Activated T-cell treated with anti-CD3 and anti-CD28 coated beads, Interleukin-2, amount 50 U/mL, for 72 hours (primary cell): Measurements from ENCODE around the gene KRT14. TPM values are rescaled to one million over a fixed set of nuclear protein-coding genes. Genes with fewer than 3 reads are reported as not detected.
A peak's percentile ranks its signal among the peaks of the same experiment; 100 is the strongest.

ENCODE experiments used
- ATAC-seq, 2 donors: fragments of 150-1000 bp; cut with Tn5 transposase; replicated peaks in 1 of 2; 2 replicates each; pipeline ENCODE4 v1.10.0; 2021; ENCODE audit warnings: moderate library complexity in 2 of 2, mild to moderate bottlenecking in 1 of 2
- DNase-seq, 2 donors: peaks; one replicate each; pipeline ENCODE4 v3.0.0; 2021 to 2022; ENCODE audit warnings: mixed read lengths in 1 of 2
- H3K27ac Mint-ChIP-seq: one replicate; pipeline ENCODE4 v1.8.0; 2022; ENCODE audit warnings: mild to moderate bottlenecking, moderate library complexity, mixed read lengths
- H3K27me3 Mint-ChIP-seq: one replicate; pipeline ENCODE4 v1.8.0; 2022; ENCODE audit warnings: low read depth, mixed read lengths
- H3K36me3 Mint-ChIP-seq, 2 donors: one replicate each; pipeline ENCODE4 v1.8.0; 2022; ENCODE audit warnings: mixed read lengths in 2 of 2, mild to moderate bottlenecking in 1 of 2; ENCODE audit not compliant: insufficient read depth in 2 of 2
- H3K4me1 Mint-ChIP-seq: one replicate; pipeline ENCODE4 v1.8.0; 2022; ENCODE audit warnings: low read depth, mixed read lengths
- H3K4me3 Mint-ChIP-seq, 2 donors: one replicate each; pipeline ENCODE4 v1.8.0; 2022; ENCODE audit warnings: mild to moderate bottlenecking in 2 of 2, mixed read lengths in 2 of 2, moderate library complexity in 2 of 2
- H3K9me3 Mint-ChIP-seq, 2 donors: one replicate each; pipeline ENCODE4 v1.8.0; 2022; ENCODE audit warnings: mixed read lengths in 2 of 2
- total RNA-seq, 2 donors: library from RNA; stranded (reverse); gene quantifications; one replicate each; pipeline ENCODE4 v1.2.3, GENCODE V29; 2022

The KRT14 gene
- total RNA-seq, 2 donors from 2014 or later = not detected

DNA sequence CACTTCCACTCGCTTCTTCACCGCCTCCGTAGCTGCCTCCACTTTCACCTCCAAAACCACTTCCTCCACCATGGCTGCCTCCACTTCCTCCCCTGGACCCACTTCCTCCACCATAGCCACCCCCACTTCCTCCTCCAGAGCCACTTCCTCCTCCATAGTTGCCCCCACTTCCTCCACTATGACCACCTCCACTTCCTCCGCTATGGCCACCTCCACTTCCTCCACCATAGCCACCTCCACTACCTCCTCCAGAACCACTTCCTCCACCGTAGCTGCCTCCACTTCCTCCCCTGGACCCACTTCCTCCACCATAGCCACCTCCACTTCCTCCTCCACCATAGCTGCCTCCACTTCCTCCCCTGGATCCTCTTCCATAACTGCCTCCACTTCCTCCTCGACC is 19.4 kb downstream of the KRT14 start:
- peaks cover 1 to 6% of the 10 kb centered on the region in 2 donors for H3K9me3 Mint-ChIP-seq
- ATAC-seq = no peak
- peaks cover 38% of the 10 kb centered on the region for H3K27me3 Mint-ChIP-seq
- H3K4me1 Mint-ChIP-seq = peaks cover 19% of the 10 kb centered on the region
- H3K36me3 Mint-ChIP-seq = no peaks in the 10 kb centered on the region
- H3K4me3 Mint-ChIP-seq = no peak overlapping the region
- no peak overlapping the region for H3K27ac Mint-ChIP-seq
- DNase-seq = no peak

DNA sequence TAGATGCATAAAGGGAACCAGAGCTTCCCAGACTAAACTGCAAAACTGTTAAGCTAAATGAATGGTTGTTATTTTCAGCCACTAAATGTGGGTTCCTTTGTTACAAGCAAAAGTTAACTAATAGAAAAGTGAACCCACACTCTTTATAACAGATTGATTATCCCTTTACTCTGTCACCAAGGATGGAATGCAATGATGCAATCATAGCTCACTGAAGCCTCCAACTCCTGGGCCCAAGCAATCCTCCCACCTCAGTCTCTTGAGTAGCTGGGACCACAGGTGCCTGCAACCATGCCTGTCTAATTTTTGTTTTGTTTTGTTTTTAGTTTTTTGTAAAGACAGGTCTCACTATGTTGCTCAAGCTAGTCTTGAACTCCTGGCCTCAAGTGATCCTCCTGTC is 21.4 kb downstream of the KRT14 start:
- Mint-ChIP-seq H3K4me1 (peaks cover 19% of the 10 kb centered on the region), H3K36me3 (no peaks in the 10 kb centered on the region), H3K9me3 (peaks cover 1 to 6% of the 10 kb centered on the region in 2 donors), H3K27me3 (peaks cover 27% of the 10 kb centered on the region), H3K4me3 (no peak overlapping the region), H3K27ac (no peak overlapping the region)
- DNase-seq (no peak), ATAC-seq (no peak)

DNA sequence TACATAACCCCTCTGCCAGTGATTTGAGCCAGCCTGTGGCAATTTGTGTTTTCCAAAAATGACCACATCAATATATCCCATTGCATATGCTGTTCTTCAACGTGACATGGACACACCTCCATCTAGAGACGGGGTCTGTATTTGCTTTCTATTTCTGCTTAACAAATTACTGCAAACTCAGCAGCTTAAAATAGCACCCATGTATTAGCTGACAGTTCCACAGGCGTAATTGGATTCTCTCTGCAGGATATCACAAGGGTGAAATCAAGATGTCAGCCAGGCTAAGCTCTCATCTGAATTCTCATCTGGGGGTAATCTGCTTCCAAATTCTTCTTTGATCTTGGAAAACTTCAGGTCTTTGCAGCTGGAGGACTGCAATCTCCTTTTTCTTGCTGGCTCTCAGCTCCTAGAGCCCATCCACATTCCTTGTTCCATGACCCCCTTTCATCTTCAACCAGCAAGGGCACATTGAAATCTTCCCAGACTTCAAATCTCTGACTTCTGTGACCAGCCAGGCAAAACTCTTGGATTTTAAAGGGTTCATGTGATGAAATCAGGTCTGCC is 23.0 kb downstream of the KRT14 start:
- no peak overlapping the region for H3K4me3 Mint-ChIP-seq
- no peak overlapping the region for H3K27ac Mint-ChIP-seq
- H3K27me3 Mint-ChIP-seq = peaks cover 27% of the 10 kb centered on the region
- no peaks in the 10 kb centered on the region for H3K36me3 Mint-ChIP-seq
- DNase-seq (no peak), ATAC-seq (no peak)
- peaks cover 19% of the 10 kb centered on the region for H3K4me1 Mint-ChIP-seq
- peaks cover 1 to 6% of the 10 kb centered on the region in 2 donors for H3K9me3 Mint-ChIP-seq

DNA sequence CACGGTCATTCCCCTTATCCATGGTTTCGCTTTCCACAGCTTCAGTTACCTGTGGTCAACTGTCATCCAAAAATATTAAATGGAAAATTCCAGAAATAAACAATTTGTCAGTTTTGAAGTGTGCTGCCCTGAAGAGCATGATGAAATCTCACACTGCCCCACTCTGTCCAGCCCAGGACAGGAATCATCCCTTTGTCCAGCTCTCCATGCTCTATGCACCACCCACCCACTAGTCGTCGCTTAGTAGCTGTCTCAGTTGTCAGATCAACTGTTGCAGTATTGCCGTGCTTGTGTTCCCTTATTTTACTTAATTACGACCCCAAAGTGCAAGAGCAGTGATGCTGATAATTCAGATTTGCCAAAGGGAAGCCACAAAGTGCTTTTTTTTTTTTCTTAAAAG is 25.1 kb downstream of the KRT14 start:
- Mint-ChIP-seq H3K36me3 (no peaks in the 10 kb centered on the region), H3K27me3 (peaks cover 44% of the 10 kb centered on the region)

DNA sequence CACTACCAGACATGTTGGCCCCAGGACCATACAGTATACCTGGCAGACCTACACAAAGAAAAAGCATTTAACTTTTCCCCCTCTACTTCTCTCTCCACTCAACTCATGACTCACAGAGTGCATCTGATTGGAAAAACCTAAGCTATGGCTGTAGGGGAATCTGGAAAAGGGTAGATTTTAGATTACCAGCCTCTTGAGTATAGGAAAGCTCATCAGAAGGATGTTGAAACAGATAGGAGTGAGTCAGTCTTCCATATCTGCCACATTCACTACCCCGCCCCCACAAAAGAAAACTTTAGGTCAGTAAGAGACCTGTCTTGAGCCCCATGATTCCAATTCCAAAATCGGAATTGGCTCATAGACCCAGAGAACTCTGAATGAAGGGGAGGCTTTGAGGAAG is 27.1 kb downstream of the KRT14 start:
- Mint-ChIP-seq H3K4me1 (no peaks in the 10 kb centered on the region), H3K36me3 (no peaks in the 10 kb centered on the region), H3K9me3 (no peaks in the 10 kb centered on the region), H3K4me3 (no peak overlapping the region), H3K27me3 (peaks cover 52% of the 10 kb centered on the region), H3K27ac (no peak overlapping the region)
- DNase-seq = no peak
- ATAC-seq = no peak

More for the DNA sequence above, 25.1 kb downstream of the KRT14 start:
- H3K4me1 Mint-ChIP-seq = peaks cover 5% of the 10 kb centered on the region
- H3K4me3 Mint-ChIP-seq = no peak overlapping the region
- no peaks in the 10 kb centered on the region for H3K9me3 Mint-ChIP-seq
- no peak overlapping the region for H3K27ac Mint-ChIP-seq
- no peak for DNase-seq
- no peak for ATAC-seq

DNA sequence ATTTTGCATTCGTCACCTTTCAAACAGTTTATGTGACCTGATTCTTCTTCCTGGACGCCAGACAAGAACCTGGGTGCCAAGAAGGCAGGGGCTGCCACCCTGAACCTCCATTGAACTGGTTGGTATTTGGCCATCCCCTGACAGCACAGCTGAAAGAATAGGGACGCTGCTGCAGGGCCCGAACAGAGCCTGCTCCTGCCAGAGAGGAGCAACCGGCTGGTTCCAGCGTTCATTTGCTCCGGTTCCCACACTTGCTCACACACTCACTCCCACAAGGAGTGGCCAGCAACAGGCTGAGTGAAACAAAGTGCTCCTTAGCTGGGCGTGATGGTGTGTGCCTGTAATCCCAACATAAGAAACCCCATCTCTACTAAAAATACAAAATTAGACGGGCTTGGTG is 29.8 kb downstream of the KRT14 start:
- H3K9me3 Mint-ChIP-seq = no peaks in the 10 kb centered on the region
- ATAC-seq (no peak), DNase-seq (no peak)
- no peak overlapping the region for H3K27ac Mint-ChIP-seq
- peaks cover 10% of the 10 kb centered on the region for H3K4me1 Mint-ChIP-seq
- peaks cover 64% of the 10 kb centered on the region for H3K27me3 Mint-ChIP-seq
- H3K36me3 Mint-ChIP-seq = no peaks in the 10 kb centered on the region
- no peak overlapping the region for H3K4me3 Mint-ChIP-seq

DNA sequence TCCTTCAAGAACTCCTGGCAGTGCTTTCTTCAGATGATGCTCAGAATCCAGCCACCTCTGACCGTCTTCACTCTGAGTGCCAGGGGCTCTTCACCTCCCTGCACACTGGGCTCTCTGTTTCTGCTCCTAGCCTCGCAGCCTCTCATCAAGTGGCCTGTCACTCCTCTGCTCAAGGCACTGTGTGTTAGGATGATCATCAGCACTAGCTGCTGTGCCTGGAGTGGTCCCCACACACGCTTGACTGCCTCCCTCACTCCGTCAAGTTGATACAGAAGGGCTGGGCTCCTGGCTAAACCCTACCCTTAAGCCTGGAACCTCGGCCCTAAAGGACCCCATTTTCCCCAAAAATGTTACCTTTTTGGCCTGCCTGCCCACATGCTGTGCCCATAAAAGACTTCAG is 30.4 kb downstream of the KRT14 start:
- Mint-ChIP-seq H3K36me3 (no peaks in the 10 kb centered on the region), H3K4me3 (no peak overlapping the region), H3K27me3 (peaks cover 70% of the 10 kb centered on the region), H3K9me3 (no peaks in the 10 kb centered on the region), H3K27ac (no peak overlapping the region), H3K4me1 (peaks cover 10% of the 10 kb centered on the region)
- ATAC-seq (no peak), DNase-seq (no peak)

DNA sequence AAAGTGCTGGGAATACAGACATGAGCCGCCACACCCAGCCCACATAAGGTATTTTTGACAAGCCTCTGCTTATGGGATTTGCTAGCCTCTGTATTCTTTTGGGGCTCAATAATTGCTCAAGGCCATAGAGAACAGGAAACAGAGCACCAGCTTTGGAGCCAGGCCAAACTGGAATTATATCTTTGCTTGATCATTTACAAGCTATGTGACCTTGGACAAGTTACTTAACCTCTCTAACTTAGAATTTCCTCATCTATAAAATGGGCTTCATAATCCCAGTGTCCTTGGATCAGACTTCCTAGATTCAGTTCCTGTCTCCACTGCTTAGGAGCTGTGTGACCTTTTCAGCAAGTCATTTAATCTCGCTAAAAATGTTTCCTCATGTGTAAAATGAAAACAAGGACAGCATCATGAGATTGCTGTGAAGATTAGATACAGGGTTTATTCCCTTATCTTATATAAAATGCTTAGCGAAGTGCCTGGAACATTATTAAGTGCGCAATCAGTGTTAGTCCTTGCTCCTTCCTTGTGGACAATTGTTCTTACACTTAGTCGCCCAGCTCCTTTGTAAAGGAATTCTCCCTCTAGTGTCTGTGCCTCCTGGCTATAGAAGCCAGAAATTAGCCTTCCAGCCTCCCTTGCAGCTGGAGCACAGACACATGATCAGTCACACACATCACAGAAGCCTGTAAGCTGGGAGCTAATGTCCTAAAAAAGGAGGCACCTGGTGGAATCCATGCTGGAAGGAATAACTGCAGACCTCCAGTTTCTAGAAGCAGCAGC is 31.4 kb downstream of the KRT14 start:
- no peak for DNase-seq
- peaks cover 10% of the 10 kb centered on the region for H3K4me1 Mint-ChIP-seq
- H3K9me3 Mint-ChIP-seq = no peaks in the 10 kb centered on the region
- no peaks in the 10 kb centered on the region for H3K36me3 Mint-ChIP-seq
- no peak for ATAC-seq
- no peak overlapping the region for H3K4me3 Mint-ChIP-seq
- no peak overlapping the region for H3K27ac Mint-ChIP-seq
- peaks cover 65% of the 10 kb centered on the region for H3K27me3 Mint-ChIP-seq

DNA sequence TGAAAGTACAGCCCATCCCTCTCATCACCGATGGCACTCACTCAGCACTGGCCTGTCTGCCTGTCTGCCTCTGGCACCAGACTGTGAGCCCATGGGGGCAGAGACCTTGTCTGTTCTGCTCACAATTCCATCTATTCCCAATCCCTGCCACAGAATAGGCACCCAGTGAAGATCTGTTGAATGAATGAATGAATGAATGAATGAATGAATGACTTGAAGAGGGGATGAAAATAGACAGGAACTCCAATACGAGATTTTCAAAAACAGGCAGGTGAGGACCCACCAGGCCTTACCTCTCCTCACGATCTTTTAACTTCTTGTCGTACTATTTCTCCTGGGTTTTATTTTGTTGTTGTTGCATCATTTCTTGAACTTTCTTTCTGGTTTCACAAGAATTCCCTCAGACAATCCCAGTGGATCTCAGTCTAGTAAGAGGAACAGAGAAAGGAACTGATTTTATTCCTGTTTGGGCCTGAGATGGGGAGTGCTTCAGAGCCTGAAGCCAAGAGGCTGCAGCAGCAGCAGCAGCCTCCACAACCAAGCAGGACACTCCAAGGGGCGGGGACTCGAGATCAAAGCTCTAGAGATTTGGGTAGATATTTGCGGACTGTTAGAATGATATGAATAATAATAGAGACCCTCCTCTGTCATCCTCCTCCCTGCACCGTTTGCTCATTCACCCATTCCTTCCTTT is 32.6 kb downstream of the KRT14 start:
- ATAC-seq = no peak
- peak overlapping the region; percentile 47 for H3K27ac Mint-ChIP-seq
- peaks cover 16% of the 10 kb centered on the region for H3K4me1 Mint-ChIP-seq
- H3K9me3 Mint-ChIP-seq = no peaks in the 10 kb centered on the region
- H3K36me3 Mint-ChIP-seq = no peaks in the 10 kb centered on the region
- no peak overlapping the region for H3K4me3 Mint-ChIP-seq
- peaks cover 59% of the 10 kb centered on the region for H3K27me3 Mint-ChIP-seq
- DNase-seq = no peak

DNA sequence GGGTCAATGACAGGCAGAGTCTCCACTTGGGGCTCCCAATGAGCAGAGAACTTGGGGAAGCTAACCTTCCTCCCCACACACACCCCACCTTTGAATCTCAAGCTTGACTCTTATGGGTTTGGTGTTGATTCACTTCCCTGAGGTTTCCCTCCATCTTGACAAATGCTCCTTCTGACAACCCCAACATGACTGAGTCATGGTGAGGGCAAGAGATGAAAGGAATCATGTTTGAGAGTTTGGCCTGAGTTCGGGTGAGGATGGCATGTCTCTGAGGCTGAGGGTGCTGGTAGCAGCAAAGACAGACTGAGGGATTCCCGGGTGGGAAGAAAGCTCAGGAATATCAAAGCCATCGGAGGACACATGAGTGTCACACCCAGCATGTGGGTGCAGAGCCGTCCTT is 33.5 kb downstream of the KRT14 start:
- peaks cover 25% of the 10 kb centered on the region for H3K4me1 Mint-ChIP-seq
- DNase-seq (peak in 1 of 2 donors; percentile 9), ATAC-seq (peak in 1 of 2 donors; percentile 18)
- H3K27me3 Mint-ChIP-seq = peaks cover 49% of the 10 kb centered on the region
- no peaks in the 10 kb centered on the region for H3K9me3 Mint-ChIP-seq
- no peaks in the 10 kb centered on the region for H3K36me3 Mint-ChIP-seq
- no peak overlapping the region for H3K4me3 Mint-ChIP-seq
- no peak overlapping the region for H3K27ac Mint-ChIP-seq

DNA sequence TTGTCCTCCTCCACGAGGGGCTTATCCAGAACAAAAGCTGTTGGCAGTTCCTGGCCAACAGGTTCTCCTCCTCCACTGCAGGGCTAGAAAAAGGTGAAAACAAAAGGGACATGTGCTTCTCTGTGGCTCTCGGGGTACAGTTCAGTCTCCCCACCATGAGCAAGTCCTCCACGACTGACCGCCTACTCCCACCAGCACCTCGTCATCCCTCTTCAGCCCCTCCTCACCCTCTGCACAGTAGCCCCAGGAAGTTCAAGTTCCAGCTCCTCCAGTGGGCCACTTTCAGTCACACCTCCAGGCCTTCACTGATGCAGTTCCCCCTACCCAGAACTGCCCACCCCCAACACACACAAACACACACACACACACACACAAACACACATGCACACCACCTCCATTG is 34.2 kb downstream of the KRT14 start:
- no peak for ATAC-seq
- DNase-seq = no peak
- H3K4me3 Mint-ChIP-seq = no peak overlapping the region
- no peaks in the 10 kb centered on the region for H3K9me3 Mint-ChIP-seq
- H3K27ac Mint-ChIP-seq = no peak overlapping the region
- peaks cover 32% of the 10 kb centered on the region for H3K4me1 Mint-ChIP-seq
- peaks cover 0 to under 1% of the 10 kb centered on the region in 2 donors for H3K36me3 Mint-ChIP-seq
- peaks cover 45% of the 10 kb centered on the region for H3K27me3 Mint-ChIP-seq

DNA sequence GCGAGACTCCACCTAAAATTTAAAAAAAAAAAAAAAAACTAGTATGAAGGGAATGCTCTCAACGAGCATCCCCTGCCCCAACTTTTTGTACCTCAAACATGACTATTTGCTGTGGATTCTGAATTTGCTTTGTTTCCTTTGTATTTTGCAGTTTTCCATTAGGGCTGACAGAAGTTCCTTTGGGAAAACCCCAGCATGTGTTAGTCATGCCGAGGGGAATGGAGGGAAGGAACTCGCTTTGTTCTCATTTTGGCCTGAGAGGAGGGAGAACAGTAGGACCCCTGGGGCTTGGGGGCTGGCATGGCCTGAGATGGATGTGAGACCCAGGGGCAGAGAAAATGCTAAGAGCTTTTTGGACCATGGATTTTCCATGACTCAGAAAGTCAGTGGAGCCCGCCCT is 35.3 kb downstream of the KRT14 start:
- Mint-ChIP-seq H3K36me3 (peaks cover 3% of the 10 kb centered on the region in 2 donors), H3K4me3 (no peak overlapping the region), H3K4me1 (peaks cover 37% of the 10 kb centered on the region), H3K27me3 (peaks cover 46% of the 10 kb centered on the region), H3K27ac (no peak overlapping the region), H3K9me3 (peaks cover 0 to 3% of the 10 kb centered on the region in 2 donors)
- DNase-seq (no peak), ATAC-seq (no peak)

DNA sequence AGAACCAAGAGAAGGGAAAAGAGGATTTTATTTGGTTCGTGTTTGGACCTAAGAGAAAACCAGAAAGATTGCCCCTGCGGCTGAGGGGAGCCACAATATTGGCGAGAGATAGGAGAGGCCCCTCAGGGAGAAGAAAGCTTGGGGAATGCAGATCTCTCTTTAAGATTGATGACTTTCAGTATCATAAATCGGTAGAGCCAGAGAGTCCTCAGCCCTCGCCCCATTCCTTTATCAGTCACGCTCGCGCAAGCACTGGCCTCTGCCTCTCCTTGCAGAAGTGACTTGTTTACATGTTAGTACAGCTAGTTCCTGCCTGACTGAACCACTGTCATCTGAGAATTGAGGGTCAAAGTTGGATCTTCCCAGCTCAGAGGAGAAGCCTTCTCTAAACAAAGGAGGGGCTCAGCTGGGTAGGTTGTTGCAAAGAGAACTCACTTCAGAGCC is 37.1 kb downstream of the KRT14 start:
- DNase-seq = no peak
- H3K4me3 Mint-ChIP-seq = peak overlapping the region in 1 of 2 donors; percentile 61
- H3K9me3 Mint-ChIP-seq = peaks cover 0 to 3% of the 10 kb centered on the region in 2 donors
- H3K4me1 Mint-ChIP-seq = peaks cover 37% of the 10 kb centered on the region
- peaks cover 3% of the 10 kb centered on the region in 2 donors for H3K36me3 Mint-ChIP-seq
- ATAC-seq = no peak
- peaks cover 40% of the 10 kb centered on the region for H3K27me3 Mint-ChIP-seq
- H3K27ac Mint-ChIP-seq = no peak overlapping the region
